ENCODE data around the gene VCP. TPM values are rescaled to one million over a fixed set of nuclear protein-coding genes. Genes with fewer than 3 reads are reported as not detected.

VCP gene
- total RNA-seq, 1 donor from 2014 or later = 238 TPM

DNA sequence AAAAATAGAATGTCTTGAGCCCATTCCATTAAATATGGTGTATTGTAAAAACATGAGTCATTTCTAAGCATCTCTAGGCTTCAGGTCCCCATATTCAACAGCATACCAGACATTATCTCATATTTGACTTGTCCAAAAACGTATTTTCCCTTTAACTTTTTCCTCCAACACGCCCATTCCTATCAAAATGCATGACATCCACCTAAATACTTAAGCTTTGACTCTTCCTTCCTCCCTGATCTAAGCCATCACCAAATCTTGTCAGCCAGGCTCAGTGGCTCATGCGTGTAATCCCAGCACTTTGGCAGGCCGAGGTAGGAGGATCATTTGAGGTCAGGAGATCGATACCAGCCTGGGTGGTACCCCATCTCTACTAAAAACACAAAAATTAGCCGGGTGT is 23.9 kb downstream of the VCP start:
- H3K36me3 Mint-ChIP-seq = peaks cover 43% of the 10 kb centered on the region

DNA sequence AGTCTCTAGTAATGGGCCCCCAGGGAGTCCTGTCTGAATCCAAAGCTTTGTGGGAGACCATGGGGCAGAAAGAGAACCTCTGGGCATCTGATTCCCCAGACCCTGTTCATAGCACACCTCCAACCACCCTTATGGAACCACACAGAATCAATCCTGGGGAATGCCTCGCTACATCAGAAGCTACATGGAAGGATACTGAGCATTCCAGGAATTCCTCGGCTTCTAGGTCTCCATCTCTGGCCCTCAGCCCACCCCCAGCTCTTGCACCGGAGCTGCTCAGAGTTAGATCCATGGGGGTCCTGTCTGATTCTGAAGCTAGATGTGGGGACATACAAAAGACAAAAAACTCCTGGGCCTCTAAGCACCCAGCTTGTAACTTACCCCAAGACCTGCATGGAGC is 28.4 kb downstream of the VCP start:
- TF ChIP-seq EZH2 (IDR thresholded peaks at IDR 0.05) (no peak), EZH2phosphoT487 (IDR thresholded peaks at IDR 0.05) (no peak)
- TF ChIP-seq, protein P1, sequence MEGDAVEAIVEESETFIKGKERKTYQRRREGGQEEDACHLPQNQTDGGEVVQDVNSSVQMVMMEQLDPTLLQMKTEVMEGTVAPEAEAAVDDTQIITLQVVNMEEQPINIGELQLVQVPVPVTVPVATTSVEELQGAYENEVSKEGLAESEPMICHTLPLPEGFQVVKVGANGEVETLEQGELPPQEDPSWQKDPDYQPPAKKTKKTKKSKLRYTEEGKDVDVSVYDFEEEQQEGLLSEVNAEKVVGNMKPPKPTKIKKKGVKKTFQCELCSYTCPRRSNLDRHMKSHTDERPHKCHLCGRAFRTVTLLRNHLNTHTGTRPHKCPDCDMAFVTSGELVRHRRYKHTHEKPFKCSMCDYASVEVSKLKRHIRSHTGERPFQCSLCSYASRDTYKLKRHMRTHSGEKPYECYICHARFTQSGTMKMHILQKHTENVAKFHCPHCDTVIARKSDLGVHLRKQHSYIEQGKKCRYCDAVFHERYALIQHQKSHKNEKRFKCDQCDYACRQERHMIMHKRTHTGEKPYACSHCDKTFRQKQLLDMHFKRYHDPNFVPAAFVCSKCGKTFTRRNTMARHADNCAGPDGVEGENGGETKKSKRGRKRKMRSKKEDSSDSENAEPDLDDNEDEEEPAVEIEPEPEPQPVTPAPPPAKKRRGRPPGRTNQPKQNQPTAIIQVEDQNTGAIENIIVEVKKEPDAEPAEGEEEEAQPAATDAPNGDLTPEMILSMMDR (IDR thresholded peaks at IDR 0.05) = no peak
- no peaks in the 10 kb centered on the region for H3K27me3 ChIP-seq
- H4K20me1 ChIP-seq (ENCODE audit: low read depth) = no peaks in the 10 kb centered on the region
- H3K27ac Mint-ChIP-seq = no peak overlapping the region
- no peak overlapping the region for H3K4me3 ChIP-seq
- H3F3A ChIP-seq (ENCODE audit: low read depth) = no peaks in the 10 kb centered on the region
- no peaks in the 10 kb centered on the region for H3K4me1 ChIP-seq
- H3K9me3 Mint-ChIP-seq = no peaks in the 10 kb centered on the region
- no peaks in the 10 kb centered on the region for H3K79me2 ChIP-seq (ENCODE audit: low read depth)
- no peaks in the 10 kb centered on the region for H3K9me3 ChIP-seq (ENCODE audit: low read depth)
- no peak overlapping the region for H3K4me3 Mint-ChIP-seq
- H3K4me1 Mint-ChIP-seq = peaks cover 5% of the 10 kb centered on the region
- peak; percentile 14 for DNase-seq (ENCODE audit: low spot score)
- no peak overlapping the region for H3K4me2 ChIP-seq
- H3K27ac ChIP-seq = no peak overlapping the region
- peaks cover 27% of the 10 kb centered on the region for H3K36me3 Mint-ChIP-seq
- no peak overlapping the region for H3K9ac ChIP-seq
- H3K36me3 ChIP-seq = no peaks in the 10 kb centered on the region
- H3K27me3 Mint-ChIP-seq (ENCODE audit: insufficient read depth, low read depth) = peaks cover 6% of the 10 kb centered on the region
- no peak overlapping the region for H2AFZ ChIP-seq (replicated peaks)

More for the DNA sequence above, 23.9 kb downstream of the VCP start:
- Mint-ChIP-seq H3K27ac (no peak overlapping the region), H3K4me3 (no peak overlapping the region), H3K4me1 (no peaks in the 10 kb centered on the region), H3K27me3 (ENCODE audit: insufficient read depth, low read depth) (peaks cover 6% of the 10 kb centered on the region), H3K9me3 (no peaks in the 10 kb centered on the region)
- H3K4me1 ChIP-seq = no peaks in the 10 kb centered on the region
- H3K27ac ChIP-seq = no peak overlapping the region
- no peaks in the 10 kb centered on the region for H4K20me1 ChIP-seq (ENCODE audit: low read depth)
- DNase-seq (ENCODE audit: low spot score) = no peak
- H3K36me3 ChIP-seq = no peaks in the 10 kb centered on the region
- TF ChIP-seq EZH2 (IDR thresholded peaks at IDR 0.05) (no peak), EZH2phosphoT487 (IDR thresholded peaks at IDR 0.05) (no peak)
- TF ChIP-seq, protein P1 (IDR thresholded peaks at IDR 0.05) = no peak
- H3K9me3 ChIP-seq (ENCODE audit: low read depth) = no peaks in the 10 kb centered on the region
- no peak overlapping the region for H3K4me2 ChIP-seq
- H3F3A ChIP-seq (ENCODE audit: low read depth) = peaks cover 8% of the 10 kb centered on the region
- no peak overlapping the region for H3K9ac ChIP-seq
- H2AFZ ChIP-seq (replicated peaks) = no peak overlapping the region
- H3K4me3 ChIP-seq = no peak overlapping the region
- no peaks in the 10 kb centered on the region for H3K27me3 ChIP-seq
- H3K79me2 ChIP-seq (ENCODE audit: low read depth) = no peaks in the 10 kb centered on the region

DNA sequence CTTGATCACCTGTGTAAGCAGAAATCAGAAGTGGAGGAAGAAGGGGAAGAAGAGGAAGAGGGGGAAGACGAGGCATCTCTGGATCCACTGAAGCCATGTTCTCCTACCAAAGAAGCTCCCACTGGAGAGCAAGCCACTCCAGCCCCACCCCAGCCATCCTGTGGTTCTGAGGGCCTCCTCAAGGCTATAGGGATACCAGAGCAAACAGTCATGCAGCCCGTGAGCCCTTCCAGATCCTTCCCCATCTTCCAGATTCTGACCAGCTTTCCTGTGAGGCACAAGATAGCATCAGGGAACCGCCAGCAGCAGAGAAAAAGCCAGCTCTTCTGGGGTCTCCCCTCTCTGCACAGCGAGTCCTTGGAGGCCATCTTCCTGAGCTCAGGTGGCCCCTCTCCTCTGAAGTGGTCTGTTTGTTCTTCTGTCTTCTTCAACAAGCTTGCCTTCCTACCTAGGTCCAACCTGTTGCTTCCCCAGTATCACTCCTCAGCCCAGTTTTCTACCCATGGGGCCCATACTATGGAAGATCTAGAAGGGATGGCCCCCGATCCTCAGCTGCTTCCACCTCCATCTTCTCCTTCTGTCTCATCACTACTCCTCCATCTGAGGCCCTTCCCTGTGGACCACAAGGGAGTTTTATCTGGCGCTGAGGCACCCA is 29.4 kb downstream of the VCP start:
- H3K4me1 ChIP-seq = no peaks in the 10 kb centered on the region
- TF ChIP-seq EZH2 (IDR thresholded peaks at IDR 0.05) = no peak
- TF ChIP-seq EZH2phosphoT487 (IDR thresholded peaks at IDR 0.05) = no peak
- TF ChIP-seq, protein P1 (IDR thresholded peaks at IDR 0.05) = no peak
- no peaks in the 10 kb centered on the region for H3F3A ChIP-seq (ENCODE audit: low read depth)
- no peaks in the 10 kb centered on the region for H3K27me3 ChIP-seq
- no peak overlapping the region for H3K27ac ChIP-seq
- Mint-ChIP-seq H3K36me3 (peaks cover 20% of the 10 kb centered on the region), H3K27me3 (ENCODE audit: insufficient read depth, low read depth) (peaks cover 8% of the 10 kb centered on the region), H3K4me1 (peaks cover 5% of the 10 kb centered on the region), H3K9me3 (no peaks in the 10 kb centered on the region), H3K27ac (no peak overlapping the region), H3K4me3 (no peak overlapping the region)
- H3K9me3 ChIP-seq (ENCODE audit: low read depth) = no peaks in the 10 kb centered on the region
- H3K36me3 ChIP-seq = no peaks in the 10 kb centered on the region
- DNase-seq (ENCODE audit: low spot score) = no peak
- no peaks in the 10 kb centered on the region for H3K79me2 ChIP-seq (ENCODE audit: low read depth)
- no peak overlapping the region for H3K4me3 ChIP-seq
- H3K4me2 ChIP-seq = no peak overlapping the region
- no peak overlapping the region for H3K9ac ChIP-seq
- no peaks in the 10 kb centered on the region for H4K20me1 ChIP-seq (ENCODE audit: low read depth)
- no peak overlapping the region for H2AFZ ChIP-seq (replicated peaks)

All from neural progenitor cell (in vitro differentiated cells).